Activated CD4-positive, alpha-beta T cell treated with anti-CD3 and anti-CD28 coated beads, Interleukin-2, amount 50 U/mL, for 1 hour (primary cell): ENCODE measurements around the gene SHOX.
"Not testable (repeated sequence)": the region's sequence is repeated elsewhere in the genome, so short reads cannot be mapped to it uniquely, and the experiment has no call there.

Source experiments
- DNase-seq: peaks from one replicate; pipeline ENCODE4 v3.0.0-alpha.2; 2020

The SHOX gene

DNA sequence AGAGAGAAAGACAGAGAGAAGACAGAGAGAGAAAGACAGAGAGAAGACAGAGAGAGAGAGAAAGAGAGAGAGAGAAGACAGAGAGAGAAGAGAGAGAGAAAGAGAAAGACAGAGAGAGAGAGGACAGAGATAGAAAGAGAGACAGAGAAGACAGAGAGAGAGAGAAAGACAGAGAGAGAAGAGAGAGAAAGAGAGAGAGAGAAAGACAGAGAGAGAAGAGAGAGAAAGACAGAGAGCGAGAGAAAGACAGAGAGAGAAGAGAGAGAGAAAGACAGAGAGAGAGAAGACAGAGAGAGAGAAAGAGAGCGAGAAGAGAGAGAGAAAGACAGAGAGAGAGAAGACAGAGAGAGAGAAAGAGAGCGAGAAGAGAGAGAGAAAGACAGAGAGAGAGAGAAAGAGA, 7.8 kb upstream of the SHOX start:
- DNase-seq: not testable (repeated sequence)

DNA sequence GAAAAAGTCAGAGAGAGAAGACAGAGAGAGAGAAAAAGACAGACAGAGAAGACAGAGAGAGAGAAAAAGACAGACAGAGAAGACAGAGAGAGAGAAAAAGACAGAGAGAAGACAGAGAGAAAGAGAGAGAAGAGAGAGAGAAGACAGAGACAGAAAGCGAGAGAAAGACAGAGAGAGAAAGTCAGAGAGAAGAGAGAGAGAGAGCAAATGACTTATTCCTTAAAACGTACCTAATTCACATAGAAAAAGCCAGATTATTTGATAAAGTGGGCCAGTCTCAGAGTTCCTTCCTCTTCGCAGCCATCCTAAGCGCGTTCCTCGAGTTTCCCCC, 7.4 kb upstream of the SHOX start:
- no peak for DNase-seq

DNA sequence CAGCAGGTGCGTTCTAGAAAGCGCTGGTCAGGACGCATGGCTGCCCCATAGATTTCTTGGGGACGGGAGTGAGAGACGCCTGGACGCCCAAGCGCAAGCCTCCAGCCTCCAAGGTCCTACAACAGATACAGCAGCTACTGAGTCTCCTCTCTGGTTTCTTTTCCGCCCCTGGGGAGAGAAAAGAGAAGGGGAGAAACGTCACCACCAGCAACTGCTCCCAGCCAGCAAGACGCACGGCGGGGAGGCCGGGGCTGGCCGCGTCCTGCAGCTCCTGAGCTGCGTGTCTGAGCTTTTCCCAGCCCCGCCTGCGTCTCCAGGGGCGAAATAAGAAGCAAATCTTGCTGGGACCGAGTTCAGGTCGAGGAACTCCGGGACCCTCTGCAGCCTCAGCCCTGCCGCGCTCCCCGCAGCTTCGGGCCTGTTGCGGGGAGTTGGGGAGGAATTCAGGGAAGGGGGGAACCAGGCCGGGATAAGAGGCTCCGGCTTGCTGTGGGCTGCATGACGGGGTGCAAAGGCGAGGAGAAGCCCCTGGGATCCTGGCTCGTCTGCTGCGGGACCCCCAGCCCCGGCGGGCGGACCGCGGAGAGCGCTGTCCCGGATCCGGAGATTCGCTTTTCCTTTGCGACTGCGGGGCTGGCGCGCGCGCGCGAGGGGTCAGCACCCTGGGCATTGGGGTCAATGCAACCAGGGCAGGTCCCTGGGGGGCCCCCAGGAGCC, 6.8 kb upstream of the SHOX start:
- DNase-seq: no peak

DNA sequence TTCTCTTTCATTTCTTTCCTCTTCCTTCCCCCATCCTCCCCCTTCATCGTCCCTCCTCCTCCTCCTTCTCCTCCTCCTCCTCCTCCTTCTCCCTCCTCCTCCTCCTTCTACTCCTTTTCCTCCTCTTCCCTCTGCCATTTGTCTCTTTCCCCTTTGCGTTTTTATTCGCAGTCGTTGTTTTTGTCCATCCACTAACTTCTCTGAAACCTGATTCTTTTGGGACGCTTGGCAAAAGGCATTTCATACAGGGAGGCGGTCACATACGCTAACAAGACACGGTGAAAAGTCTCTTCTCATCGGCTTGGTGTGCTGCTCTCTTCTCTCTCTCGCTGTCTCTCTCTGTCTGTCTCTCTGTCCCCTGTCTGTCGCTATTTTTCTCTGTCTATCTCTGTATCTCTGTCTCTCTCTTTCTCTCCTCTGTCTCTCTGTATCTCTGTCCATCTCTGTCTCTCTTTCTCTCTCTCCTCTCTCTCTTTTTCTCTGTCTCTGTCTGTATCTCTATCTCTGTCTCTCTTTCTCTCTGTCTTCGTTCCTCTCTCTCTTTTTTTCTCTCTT, 5.4 kb upstream of the SHOX start:
- no peak for DNase-seq

DNA sequence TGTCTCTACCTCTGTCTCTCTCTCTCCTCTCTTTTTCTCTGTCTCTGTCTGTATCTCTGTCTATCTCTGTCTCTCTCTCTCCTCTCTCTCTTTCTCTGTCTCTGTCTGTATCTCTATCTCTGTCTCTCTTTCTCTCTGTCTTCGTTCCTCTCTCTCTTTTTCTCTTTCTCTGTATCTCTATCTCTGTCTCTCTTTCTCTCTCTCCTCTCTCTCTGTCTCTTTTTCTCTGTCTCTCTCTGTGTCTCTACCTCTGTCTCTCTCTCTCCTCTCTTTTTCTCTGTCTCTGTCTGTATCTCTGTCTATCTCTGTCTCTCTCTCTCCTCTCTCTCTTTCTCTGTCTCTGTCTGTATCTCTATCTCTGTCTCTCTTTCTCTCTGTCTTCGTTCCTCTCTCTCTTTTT, 4.5 kb upstream of the SHOX start:
- DNase-seq: not testable (repeated sequence)

DNA sequence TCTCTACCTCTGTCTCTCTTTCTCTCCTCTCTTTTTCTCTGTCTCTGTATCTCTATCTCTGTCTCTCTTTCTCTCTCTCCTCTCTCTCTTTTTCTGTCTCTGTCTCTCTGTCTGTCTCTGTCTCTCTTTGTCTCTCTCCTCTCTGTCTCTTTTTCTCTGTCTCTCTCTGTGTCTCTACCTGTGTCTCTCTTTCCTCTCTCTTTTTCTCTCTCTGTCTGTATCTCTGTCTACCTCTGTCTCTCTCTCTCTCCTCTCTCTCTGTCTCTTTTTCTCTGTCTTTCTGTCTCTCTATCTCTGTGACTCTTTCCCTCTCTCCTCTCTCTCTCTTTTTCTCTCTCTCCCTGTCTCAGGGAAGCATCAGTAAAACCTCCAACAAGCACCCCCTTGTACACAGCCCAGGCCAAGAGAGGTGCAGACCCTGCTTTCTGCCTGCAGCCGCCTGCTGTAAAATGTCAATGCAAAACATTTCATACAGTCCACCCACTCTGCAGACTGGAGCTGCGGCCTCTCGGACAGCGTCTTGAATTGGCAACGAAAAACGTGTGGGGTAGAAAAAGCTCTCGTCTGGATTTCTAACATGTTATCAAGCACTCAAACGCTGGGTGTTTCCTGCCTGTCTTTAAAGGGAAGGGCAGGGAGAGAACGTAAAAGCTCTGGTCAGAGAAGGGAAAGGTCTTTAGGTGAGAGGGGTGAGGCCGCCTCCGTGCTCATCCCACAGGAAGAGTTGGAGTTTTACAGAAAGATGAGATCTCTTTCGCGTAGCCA, 3.7 kb upstream of the SHOX start:
- no peak for DNase-seq

DNA sequence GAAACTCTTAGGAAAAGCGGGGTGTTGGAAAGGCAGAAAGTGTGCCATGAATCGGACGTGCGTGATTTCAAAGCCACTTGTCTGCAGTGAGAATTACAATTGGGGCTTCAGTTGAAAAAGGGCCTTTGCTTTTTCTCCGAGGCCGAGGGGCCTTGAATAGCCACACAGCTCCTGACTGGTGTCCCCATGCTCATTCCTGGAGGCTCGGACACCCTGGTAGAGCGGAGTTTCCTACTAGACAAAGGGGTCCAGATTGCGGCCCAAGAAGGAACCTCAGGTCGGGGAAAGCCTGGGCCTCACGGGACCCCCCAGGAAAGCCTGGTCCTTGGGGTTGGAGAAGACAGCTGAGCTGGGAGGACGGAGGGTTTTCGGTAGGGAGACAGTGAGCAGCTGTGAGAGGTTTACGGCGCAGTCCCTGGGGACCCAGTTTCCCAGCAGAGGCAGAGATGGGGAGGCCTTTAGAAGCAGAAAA, 3.0 kb upstream of the SHOX start:
- DNase-seq: no peak

DNA sequence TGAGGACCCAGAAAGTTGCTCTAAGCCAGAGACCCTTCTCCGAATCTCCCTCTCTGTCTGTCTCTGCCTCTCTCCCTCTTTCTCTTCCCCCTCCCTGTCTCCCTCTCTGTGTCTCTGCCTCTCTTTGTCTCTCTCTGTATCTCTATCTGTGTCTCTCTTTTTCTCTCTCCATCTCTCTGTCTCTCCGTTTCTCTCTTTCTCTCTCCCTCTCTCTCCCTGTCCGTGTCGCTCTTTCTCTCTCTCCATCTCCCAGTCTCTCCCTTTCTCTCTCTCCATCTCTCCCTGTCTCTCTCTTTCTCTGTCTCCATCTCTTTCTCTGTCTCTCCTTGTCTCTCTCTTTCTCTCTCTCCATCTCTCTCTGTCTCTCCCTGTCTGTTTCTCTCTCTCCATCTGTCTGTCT, 2.6 kb upstream of the SHOX start:
- no peak for DNase-seq

DNA sequence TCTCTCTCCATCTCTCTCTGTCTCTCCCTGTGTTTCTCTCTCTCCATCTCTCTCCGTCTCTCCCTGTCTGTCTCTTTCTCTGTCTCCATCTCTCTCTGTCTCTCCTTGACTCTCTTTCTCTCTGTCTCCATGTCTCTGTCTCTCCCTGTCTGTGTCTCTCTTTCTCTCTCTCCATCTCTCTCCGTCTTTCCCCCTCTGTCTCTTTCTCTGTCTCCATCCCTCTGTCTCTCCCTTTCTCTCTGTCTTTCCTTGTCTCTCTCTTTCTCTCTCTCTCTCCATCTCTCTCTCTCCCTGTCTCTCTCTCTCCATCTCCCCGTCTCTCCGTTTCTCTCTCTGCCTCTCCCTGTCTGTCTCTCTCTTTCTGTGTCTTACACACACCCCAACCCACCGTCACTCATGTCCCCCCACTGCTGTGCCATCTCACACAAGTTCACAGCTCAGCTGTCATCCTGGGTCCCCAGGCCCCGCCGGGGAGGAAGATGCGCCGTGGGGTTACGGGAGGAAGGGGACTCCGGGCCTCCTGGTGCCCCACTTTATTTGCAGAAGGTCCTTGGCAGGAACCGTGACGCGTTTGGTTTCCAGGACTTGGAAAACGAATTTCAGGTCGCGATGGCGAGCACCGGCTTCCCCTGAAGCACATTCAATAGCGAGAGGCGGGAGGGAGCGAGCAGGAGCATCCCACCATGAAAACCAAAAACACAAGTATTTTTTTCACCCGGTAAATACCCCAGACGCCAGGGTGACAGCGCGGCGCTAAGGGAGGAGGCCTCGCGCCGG, 1.2 kb upstream of the SHOX start:
- DNase-seq: no peak

DNA sequence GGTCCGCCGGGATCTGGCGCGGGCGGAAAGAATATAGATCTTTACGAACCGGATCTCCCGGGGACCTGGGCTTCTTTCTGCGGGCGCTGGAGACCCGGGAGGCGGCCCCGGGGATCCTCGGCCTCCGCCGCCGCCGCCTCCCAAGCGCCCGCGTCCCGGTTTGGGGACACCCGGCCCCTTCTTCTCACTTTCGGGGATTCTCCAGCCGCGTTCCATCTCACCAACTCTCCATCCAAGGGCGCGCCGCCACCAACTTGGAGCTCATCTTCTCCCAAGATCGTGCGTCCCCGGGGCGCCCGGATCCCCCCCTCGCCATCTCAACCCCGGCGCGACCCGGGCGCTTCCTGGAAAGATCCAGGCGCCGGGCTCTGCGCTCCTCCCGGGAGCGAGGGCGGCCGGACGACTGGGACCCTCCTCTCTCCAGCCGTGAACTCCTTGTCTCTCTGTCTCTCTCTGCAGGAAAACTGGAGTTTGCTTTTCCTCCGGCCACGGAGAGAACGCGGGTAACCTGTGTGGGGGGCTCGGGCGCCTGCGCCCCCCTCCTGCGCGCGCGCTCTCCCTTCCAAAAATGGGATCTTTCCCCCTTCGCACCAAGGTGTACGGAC, 482 bp upstream of the SHOX start:
- DNase-seq: no peak

DNA sequence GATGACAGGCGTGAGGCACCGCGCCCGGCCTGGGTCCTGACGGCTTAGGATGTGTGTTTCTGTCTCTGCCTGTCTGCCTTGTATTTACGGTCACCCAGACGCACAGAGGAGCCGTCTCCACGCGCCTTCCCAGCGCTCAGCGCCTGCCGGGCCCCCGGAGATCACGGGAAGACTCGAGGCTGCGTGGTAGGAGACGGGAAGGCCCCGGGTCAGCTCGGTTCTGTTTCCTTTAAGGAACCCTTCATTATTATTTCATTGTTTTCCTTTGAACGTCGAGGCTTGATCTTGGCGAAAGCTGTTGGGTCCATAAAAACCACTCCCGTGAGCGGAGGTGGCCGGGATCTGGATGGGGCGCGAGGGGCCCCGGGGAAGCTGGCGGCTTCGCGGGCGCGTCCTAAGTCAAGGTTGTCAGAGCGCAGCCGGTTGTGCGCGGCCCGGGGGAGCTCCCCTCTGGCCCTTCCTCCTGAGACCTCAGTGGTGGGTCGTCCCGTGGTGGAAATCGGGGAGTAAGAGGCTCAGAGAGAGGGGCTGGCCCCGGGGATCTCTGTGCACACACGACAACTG, 1.3 kb downstream of the SHOX start:
- no peak for DNase-seq

DNA sequence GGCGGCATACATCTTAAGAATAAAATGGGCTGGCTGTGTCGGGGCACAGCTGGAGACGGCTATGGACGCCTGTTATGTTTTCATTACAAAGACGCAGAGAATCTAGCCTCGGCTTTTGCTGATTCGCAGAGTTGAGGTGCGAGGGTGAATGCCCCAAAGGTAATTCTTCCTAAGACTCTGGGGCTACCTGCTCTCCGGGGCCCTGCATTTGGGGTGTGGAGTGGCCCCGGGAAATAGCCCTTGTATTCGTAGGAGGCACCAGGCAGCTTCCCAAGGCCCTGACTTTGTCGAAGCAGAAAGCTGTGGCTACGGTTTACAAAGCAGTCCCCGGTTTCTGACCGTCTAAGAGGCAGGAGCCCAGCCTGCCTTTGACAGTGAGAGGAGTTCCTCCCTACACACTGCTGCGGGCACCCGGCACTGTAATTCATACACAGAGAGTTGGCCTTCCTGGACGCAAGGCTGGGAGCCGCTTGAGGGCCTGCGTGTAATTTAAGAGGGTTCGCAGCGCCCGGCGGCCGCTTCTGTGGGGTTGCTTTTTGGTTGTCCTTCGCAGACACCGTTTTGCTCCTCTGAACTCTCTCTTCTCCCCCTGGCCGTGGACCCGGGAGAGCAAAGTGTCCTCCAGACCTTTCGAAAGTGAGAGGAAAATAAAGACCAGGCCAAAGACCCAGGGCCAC, 1.9 kb downstream of the SHOX start:
- no peak for DNase-seq

DNA sequence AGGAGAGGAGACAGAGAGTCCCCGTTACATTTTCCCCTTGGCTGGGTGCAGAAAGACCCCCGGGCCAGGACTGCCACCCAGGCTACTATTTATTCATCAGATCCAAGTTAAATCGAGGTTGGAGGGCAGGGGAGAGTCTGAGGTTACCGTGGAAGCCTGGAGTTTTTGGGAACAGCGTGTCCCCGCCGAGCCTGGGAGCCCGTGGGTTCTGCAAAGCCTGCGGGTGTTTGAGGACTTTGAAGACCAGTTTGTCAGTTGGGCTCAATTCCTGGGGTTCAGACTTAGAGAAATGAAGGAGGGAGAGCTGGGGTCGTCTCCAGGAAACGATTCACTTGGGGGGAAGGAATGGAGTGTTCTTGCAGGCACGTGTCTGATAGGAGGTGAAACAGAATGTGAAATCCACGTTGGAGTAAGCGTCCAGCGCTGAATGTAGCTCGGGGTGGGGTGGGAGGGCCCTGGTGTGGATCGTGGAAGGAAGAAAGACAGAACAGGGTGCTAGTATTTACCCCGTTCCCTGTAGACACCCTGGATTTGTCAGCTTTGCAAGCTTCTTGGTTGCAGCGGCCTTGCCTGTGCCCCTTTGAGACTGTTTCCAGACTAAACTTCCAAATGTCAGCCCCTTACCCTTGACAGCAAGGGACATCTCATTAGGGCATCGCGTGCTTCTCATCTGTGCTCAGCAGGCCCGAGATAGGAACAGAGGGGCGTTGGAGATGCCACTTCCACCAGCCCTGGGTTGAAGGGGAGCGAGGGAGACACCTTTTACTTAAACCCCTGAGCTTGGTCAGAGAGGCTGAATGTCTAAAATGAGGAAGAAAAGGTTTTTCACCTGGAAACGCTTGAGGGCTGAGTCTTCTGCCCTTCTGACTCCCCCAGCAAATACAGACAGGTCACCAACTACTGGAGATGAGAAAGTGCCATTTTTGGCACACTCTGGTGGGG, 2.7 kb downstream of the SHOX start:
- DNase-seq: no peak

DNA sequence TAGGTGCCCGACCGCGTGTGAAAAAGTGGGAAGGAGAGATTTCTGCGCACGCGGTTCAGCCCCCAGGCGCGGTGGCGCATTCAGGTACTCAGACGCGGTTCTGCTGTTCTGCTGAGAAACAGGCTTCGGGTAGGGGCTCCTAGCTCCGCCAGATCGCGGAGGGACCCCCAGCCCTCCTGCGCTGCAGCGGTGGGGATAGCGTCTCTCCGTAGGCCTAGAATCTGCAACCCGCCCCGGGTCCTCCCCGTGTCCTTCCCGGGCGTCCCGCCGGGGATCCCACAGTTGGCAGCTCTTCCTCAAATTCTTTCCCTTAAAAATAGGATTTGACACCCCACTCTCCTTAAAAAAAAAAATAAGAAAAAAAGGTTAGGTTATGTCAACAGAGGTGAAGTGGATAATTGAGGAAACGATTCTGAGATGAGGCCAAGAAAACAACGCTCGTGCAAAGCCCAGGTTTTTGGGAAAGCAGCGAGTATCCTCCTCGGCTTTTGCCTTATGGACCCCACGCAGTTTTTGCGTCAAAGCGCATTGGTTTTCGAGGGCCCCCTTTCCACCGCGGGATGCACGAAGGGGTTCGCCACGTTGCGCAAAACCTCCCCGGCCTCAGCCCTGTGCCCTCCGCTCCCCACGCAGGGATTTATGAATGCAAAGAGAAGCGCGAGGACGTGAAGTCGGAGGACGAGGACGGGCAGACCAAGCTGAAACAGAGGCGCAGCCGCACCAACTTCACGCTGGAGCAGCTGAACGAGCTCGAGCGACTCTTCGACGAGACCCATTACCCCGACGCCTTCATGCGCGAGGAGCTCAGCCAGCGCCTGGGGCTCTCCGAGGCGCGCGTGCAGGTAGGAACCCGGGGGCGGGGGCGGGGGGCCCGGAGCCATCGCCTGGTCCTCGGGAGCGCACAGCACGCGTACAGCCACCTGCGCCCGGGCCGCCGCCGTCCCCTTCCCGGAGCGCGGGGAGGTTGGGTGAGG, 3.7 kb downstream of the SHOX start:
- no peak for DNase-seq

DNA sequence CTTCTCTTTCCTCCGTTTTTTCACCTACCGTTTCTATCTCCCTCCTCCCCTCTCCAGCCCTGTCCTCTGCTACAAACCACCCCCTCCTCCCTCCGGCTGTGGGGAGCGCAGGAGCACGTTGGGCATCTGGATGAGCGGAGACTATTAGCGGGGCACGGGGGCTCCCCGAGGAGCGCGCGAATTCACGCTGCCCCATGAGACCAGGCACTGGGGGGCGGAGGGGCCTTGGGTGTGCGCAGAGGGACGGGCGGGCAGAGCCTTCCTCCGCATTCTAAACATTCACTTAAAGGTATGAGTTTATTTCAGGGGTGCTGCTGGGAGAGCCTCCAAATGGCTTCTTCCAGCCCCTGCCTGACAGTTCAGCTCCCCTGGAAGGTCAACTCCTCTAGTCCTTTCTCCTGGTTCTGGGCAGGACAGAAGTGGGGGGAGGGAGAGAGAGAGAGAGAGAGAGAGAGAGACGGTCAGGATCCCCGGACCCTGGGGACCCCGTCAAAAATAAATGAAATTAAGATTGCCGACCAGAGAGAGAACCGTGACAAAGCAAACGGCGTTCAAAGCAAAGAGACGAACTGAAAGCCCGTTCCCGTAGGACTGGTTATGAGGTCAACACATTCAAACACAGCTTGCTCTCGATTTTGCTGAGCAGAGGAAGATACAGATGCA, 5.0 kb downstream of the SHOX start:
- DNase-seq: no peak

DNA sequence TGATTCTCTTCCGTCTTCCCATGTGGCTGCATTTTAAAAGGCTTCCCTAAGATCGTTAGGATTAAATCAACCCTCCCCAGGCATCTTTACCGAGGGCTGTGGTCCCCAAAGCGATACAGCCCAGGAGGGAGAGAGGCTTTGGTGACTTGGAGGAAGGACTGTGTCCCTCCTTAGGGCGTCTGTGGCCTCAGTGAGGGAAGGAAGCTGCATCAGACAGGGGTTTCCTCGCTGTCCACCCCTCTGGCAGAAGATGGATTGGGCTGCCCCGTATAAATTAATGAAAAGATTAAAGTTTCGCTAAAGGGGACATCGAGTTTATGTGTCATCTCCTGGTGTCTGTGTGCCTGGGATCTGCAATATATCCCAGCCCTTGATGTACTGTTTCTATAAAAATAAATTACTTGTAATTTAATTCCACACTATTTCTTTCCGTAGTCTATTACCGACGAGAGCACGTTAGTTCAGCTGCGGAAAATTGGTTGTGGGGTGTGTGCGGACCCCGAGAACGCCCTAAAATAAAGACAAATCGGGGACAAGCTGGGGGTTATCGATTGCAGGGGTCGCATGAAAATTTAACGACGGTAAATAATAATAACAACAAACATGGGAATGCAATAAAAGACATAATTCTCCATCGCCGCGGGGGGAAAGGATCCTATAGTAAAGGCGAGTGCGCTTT, 6.5 kb downstream of the SHOX start:
- DNase-seq: no peak

DNA sequence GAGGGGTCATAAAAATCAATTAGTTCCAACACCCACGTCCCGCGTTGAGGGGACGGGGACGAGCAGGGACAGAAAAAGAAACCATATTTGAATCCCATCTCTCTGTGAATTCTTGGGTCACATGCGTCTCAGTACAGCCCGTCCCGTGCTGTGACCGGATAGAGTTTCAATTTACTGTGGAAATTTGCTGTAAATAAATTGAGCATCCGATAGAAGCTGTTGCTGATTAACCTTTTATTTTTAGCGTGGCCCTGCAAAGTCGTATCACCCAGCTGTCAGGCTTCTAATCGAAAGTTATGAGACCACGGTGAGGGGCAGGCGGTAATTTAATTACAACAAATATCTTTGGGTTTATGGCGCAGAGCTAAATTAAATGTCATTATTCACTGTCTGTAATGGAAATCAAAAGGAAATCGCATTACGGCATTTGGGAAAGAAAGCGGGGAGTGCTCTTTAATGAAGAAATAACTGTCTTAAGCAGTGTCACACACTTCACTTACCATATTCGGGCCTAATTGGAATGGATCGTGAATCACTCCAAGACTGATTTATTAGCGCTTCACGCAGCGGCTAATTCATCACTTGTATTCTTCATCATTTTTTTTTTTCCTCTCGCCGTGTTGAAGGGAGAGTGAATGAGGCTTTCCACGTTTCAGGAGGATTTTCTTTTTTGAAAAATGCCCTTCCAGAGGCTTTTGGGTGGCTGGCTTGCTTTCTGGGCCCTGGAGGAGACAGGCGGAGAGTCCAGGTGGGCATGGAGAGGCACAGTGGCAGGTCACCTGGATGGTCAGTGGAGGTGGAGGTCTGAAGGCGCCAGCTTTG, 7.3 kb downstream of the SHOX start:
- DNase-seq: no peak
